SK-N-SH (cell line): Measurements from ENCODE around the gene FAM234A. TPM values are rescaled to one million over a fixed set of nuclear protein-coding genes. Genes with fewer than 3 reads are reported as not detected.
A peak's percentile ranks its signal among the peaks of the same experiment; 100 is the strongest.

Experiments
- CTCF ChIA-PET: fragments of 300-600, 350-600 bp; formaldehyde crosslinking; extraction: SDS; loops from one replicate; lab custom pipeline; 2021; lab: Yijun Ruan, JAX
- POLR2A ChIA-PET: fragments of 350-600 bp; sonication (Branson Sonifier 250); formaldehyde crosslinking; extraction: SDS; loops from one replicate; lab custom pipeline; 2020; ENCODE audit warnings: antibody characterized with exemption, inconsistent platforms; lab: Yijun Ruan, JAX
- DNase-seq: peaks from one replicate; pipeline ENCODE4 v3.0.0; 2012
- H2AFZ ChIP-seq: fragments of 200-600 bp; sonication (generic); 2 replicates; pipeline ENCODE4 v1.8.1; 2016; ENCODE audit warnings: antibody characterized with exemption, mild to moderate bottlenecking, low read depth
- H3F3A ChIP-seq: fragments of 200-600 bp; sonication (generic); replicated peaks from 2 replicates; pipeline ENCODE3; 2016; ENCODE audit warnings: antibody characterized with exemption, mild to moderate bottlenecking; ENCODE audit not compliant: insufficient read depth
- H3K27ac ChIP-seq, 2 experiments: fragments of 200-500 bp in 1 of 2; fragments of 200-600 bp in 1 of 2; sonication (Bioruptor generic) in 1 of 2; sonication (generic), shearing (Covaris generic) in 1 of 2; 2 replicates each; pipeline versions ENCODE4 v1.5.1 to v1.6.1; 2014 to 2016; ENCODE audit warnings: low read depth in 2 of 2, inconsistent platforms in 1 of 2, low read length in 1 of 2, mild to moderate bottlenecking in 1 of 2, mixed read lengths in 1 of 2
- H3K27me3 ChIP-seq: fragments of 200-600 bp; sonication (generic), shearing (Covaris generic); 2 replicates; pipeline ENCODE4 v1.6.1; 2016; ENCODE audit warnings: mixed run types; ENCODE audit not compliant: insufficient read depth
- H3K36me3 ChIP-seq, 2 experiments: fragments of 200-500 bp in 1 of 2; fragments of 200-600 bp in 1 of 2; sonication (Bioruptor generic) in 1 of 2; sonication (generic) in 1 of 2; replicated peaks in 1 of 2; 2 replicates each; pipeline versions ENCODE3 to v1.5.1; 2014 to 2016; ENCODE audit warnings: low read length in 1 of 2, mild to moderate bottlenecking in 1 of 2; ENCODE audit not compliant: insufficient read depth in 2 of 2, control insufficient read depth in 1 of 2
- H3K4me1 ChIP-seq, 2 experiments: fragments of 200-500 bp in 1 of 2; fragments of 200-600 bp in 1 of 2; sonication (Bioruptor generic) in 1 of 2; sonication (generic), shearing (Covaris generic) in 1 of 2; 2 replicates each; pipeline versions ENCODE4 v1.5.1 to v1.6.1; 2014 to 2016; ENCODE audit warnings: low read depth in 1 of 2, low read length in 1 of 2, mixed run types in 1 of 2; ENCODE audit not compliant: insufficient read depth in 2 of 2, control insufficient read depth in 1 of 2
- H3K4me2 ChIP-seq: fragments of 200-600 bp; sonication (generic), shearing (Covaris generic); 2 replicates; pipeline ENCODE4 v1.6.1; 2017; ENCODE audit warnings: mixed run types
- H3K4me3 ChIP-seq, 2 experiments: fragments of 200-500 bp in 1 of 2; fragments of 200-600 bp in 1 of 2; sonication (Bioruptor generic) in 1 of 2; sonication (generic), shearing (Covaris generic) in 1 of 2; 2 replicates each; pipeline versions ENCODE4 v1.5.1 to v1.8.1; 2014 to 2016; ENCODE audit warnings: low read depth in 2 of 2, inconsistent platforms in 1 of 2, low read length in 1 of 2, mild to moderate bottlenecking in 1 of 2, mixed read lengths in 1 of 2, moderate library complexity in 1 of 2
- H3K79me2 ChIP-seq: fragments of 200-600 bp; sonication (generic); 2 replicates; pipeline ENCODE4 v1.8.1; 2017; ENCODE audit warnings: mild to moderate bottlenecking; ENCODE audit not compliant: insufficient read depth
- H3K9ac ChIP-seq: fragments of 200-600 bp; sonication (generic); 2 replicates; pipeline ENCODE4 v1.6.1; 2017; ENCODE audit warnings: mixed run types
- H3K9me2 ChIP-seq: fragments of 200-600 bp; sonication (generic); 2 replicates; pipeline ENCODE4 v1.6.1; 2017; ENCODE audit warnings: mixed run types
- H3K9me3 ChIP-seq: fragments of 200-600 bp; sonication (generic); 2 replicates; pipeline ENCODE4 v1.6.1; 2017; ENCODE audit warnings: mixed run types, mild to moderate bottlenecking, moderate library complexity
- H4K20me1 ChIP-seq: fragments of 200-600 bp; sonication (generic); 2 replicates; pipeline ENCODE4 v1.6.1; 2017; ENCODE audit warnings: mild to moderate bottlenecking, mixed run types; ENCODE audit not compliant: insufficient read depth
- ELF1 ChIP-seq: IDR thresholded peaks from 2 replicates; pipeline ENCODE4 v1.4.0; 2012
- EP300 ChIP-seq, 2 experiments: IDR thresholded peaks; 2 replicates each; pipeline versions ENCODE4 v1.4.0 to v1.6.1; 2012; ENCODE audit warnings: borderline replicate concordance in 1 of 2, low read depth in 1 of 2, low read length in 1 of 2
- GATA2 ChIP-seq: sonication (generic); formaldehyde crosslinking; IDR thresholded peaks from 2 replicates; pipeline ENCODE4 v1.5.0; 2020; ENCODE audit warnings: mild to moderate bottlenecking, missing genetic modification reagents
- MEF2A ChIP-seq: IDR thresholded peaks from 2 replicates; pipeline ENCODE4 v1.4.0; 2012; ENCODE audit warnings: low read depth, borderline replicate concordance
- NFIC ChIP-seq: IDR thresholded peaks from 2 replicates; pipeline ENCODE4 v1.4.0; 2012; ENCODE audit warnings: borderline replicate concordance
- RAD21 ChIP-seq: IDR thresholded peaks from 2 replicates; pipeline ENCODE4 v1.6.1; 2012; ENCODE audit warnings: mild to moderate bottlenecking, low read length
- RFX5 ChIP-seq: IDR thresholded peaks from 2 replicates; pipeline ENCODE4 v1.6.1; 2012; ENCODE audit warnings: mild to moderate bottlenecking, improper control_type of control experiment, low read length
- RXRA ChIP-seq: IDR thresholded peaks from 2 replicates; pipeline ENCODE4 v1.4.0; 2012; ENCODE audit warnings: low read depth, mild to moderate bottlenecking, borderline replicate concordance
- SIN3A ChIP-seq: IDR thresholded peaks from 2 replicates; pipeline ENCODE4 v1.6.1; 2012; ENCODE audit warnings: low read depth, mild to moderate bottlenecking, low read length, moderate library complexity, borderline replicate concordance
- SMC3 ChIP-seq: IDR thresholded peaks from 2 replicates; pipeline ENCODE4 v1.6.1; 2012; ENCODE audit warnings: low read depth, low read length, improper control_type of control experiment
- TCF12 ChIP-seq: IDR thresholded peaks from 2 replicates; pipeline ENCODE4 v1.4.0; 2012
- TEAD4 ChIP-seq: IDR thresholded peaks from 2 replicates; pipeline ENCODE4 v1.4.0; 2012; ENCODE audit warnings: mild to moderate bottlenecking, borderline replicate concordance; ENCODE audit not compliant: insufficient read depth
- YY1 ChIP-seq: IDR thresholded peaks from 2 replicates; pipeline ENCODE4 v1.4.0; 2012; ENCODE audit warnings: low read depth, mild to moderate bottlenecking
- WGBS: methylation state at CpG from one replicate; pipeline ENCODE4 v1.1.6; 2017; ENCODE audit warnings: low lambda C conversion rate; 5-methylcytosine and 5-hydroxymethylcytosine counted together
- polyA plus RNA-seq, 3 experiments: library from polyadenylated mRNA; depleted of rRNA; stranded (reverse); fragments of >200 nt; gene quantifications; 2 replicates each; pipeline ENCODE4 v1.2.3, GENCODE V29; 2012
- TF ChIP-seq, protein P1 (sequence below): IDR thresholded peaks from 2 replicates; pipeline ENCODE4 v1.6.1; 2012; ENCODE audit warnings: mild to moderate bottlenecking, low read depth, low read length, moderate library complexity
- TF ChIP-seq, protein P2 (sequence below): IDR thresholded peaks from 2 replicates; pipeline ENCODE4 v1.4.0; 2012; ENCODE audit warnings: low read depth
- TF ChIP-seq, protein P3 (sequence below): IDR thresholded peaks from 2 replicates; pipeline ENCODE4; 2012

FAM234A gene
- polyA plus RNA-seq, 1 of the 3 experiments (the other 2 are of a cell fraction), result 126 TPM

DNA sequence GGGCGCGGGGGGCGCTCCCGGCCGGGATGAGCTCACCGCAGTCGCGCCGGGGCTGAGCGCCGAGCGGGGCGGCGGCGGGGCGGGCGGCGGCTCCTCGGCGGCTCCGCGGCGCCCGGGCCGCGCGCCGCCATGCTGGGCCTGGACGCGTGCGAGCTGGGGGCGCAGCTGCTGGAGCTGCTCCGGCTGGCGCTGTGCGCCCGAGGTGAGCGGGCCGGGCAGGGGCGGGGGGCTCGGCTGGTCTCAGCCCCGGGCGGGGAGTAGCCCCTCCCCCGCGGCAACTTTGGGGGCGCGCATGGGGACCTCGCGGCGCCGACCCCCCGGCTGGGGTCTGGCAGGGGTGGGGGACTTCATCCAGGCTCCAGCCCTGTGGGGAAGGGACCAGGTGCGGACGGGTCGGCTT, 45.9 kb downstream of the FAM234A start, which contains the start of gene ARHGDIG:
Gene ARHGDIG, plus strand, starts transcription at position 40 of the 400 bp plus-strand sequence. Its CDS starts 90 bp downstream, at position 130.
- TF ChIP-seq NFIC (no peak), SIN3A (no peak), TCF12 (no peak), RXRA (no peak), TEAD4 (no peak), ELF1 (no peak), EP300 (IDR thresholded peaks at IDR 0.05; ENCODE audit: borderline replicate concordance in 1 of 2, low read depth in 1 of 2, low read length in 1 of 2) (no peak), YY1 (no peak), MEF2A (no peak), GATA2 (CRISPR knock-in tag) (no peak), RAD21 (no peak), RFX5 (no peak), SMC3 (no peak)
- TF ChIP-seq, protein P1, sequence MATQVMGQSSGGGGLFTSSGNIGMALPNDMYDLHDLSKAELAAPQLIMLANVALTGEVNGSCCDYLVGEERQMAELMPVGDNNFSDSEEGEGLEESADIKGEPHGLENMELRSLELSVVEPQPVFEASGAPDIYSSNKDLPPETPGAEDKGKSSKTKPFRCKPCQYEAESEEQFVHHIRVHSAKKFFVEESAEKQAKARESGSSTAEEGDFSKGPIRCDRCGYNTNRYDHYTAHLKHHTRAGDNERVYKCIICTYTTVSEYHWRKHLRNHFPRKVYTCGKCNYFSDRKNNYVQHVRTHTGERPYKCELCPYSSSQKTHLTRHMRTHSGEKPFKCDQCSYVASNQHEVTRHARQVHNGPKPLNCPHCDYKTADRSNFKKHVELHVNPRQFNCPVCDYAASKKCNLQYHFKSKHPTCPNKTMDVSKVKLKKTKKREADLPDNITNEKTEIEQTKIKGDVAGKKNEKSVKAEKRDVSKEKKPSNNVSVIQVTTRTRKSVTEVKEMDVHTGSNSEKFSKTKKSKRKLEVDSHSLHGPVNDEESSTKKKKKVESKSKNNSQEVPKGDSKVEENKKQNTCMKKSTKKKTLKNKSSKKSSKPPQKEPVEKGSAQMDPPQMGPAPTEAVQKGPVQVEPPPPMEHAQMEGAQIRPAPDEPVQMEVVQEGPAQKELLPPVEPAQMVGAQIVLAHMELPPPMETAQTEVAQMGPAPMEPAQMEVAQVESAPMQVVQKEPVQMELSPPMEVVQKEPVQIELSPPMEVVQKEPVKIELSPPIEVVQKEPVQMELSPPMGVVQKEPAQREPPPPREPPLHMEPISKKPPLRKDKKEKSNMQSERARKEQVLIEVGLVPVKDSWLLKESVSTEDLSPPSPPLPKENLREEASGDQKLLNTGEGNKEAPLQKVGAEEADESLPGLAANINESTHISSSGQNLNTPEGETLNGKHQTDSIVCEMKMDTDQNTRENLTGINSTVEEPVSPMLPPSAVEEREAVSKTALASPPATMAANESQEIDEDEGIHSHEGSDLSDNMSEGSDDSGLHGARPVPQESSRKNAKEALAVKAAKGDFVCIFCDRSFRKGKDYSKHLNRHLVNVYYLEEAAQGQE, result no peak
- TF ChIP-seq, protein P2, sequence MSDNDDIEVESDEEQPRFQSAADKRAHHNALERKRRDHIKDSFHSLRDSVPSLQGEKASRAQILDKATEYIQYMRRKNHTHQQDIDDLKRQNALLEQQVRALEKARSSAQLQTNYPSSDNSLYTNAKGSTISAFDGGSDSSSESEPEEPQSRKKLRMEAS, result no peak
- TF ChIP-seq, protein P3, sequence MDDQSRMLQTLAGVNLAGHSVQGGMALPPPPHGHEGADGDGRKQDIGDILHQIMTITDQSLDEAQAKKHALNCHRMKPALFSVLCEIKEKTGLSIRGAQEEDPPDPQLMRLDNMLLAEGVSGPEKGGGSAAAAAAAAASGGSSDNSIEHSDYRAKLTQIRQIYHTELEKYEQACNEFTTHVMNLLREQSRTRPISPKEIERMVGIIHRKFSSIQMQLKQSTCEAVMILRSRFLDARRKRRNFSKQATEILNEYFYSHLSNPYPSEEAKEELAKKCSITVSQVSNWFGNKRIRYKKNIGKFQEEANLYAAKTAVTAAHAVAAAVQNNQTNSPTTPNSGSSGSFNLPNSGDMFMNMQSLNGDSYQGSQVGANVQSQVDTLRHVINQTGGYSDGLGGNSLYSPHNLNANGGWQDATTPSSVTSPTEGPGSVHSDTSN, result no peak
- no CpG with 5 or more reads among the region's 54 CpGs for WGBS
- peak within 1 kb of the TSS; percentile 78; the same call in 1 of the 2 replicates for H2AFZ ChIP-seq
- peak within 1 kb of the TSS; percentile 56 for H3K9ac ChIP-seq
- no peaks in the 10 kb centered on the region for H3K36me3 ChIP-seq
- H3K4me3 ChIP-seq, result peak within 1 kb of the TSS; percentile 50 to 61
- H3K4me2 ChIP-seq, result peak within 1 kb of the TSS; percentile 82
- POLR2A ChIA-PET, result interaction anchor here (0.5 kb wide), 1 partner anchor 12 kb away, joined by 3 read pairs; no protein-coding TSS in a partner anchor
- no peaks in the 10 kb centered on the region for H3K27me3 ChIP-seq
- no peaks in the 10 kb centered on the region for H3K79me2 ChIP-seq
- H3K4me1 ChIP-seq, result peaks cover 0 to 7% of the 10 kb centered on the region in 2 experiments; a peak in 1 of 4 replicates
- DNase-seq, result peak; percentile 86
- no peaks in the 10 kb centered on the region for H3K9me3 ChIP-seq
- no peak within 1 kb of the TSS for H3K27ac ChIP-seq
- CTCF ChIA-PET, result interaction anchor here (0.7 to 1.5 kb wide), 3 partner anchors 45 to 100 kb away, joined by 3 to 5 read pairs (median 4); partner anchors contain the start of gene HBQ1
- H3K9me2 ChIP-seq, result no peaks in the 10 kb centered on the region
- no peaks in the 10 kb centered on the region for H4K20me1 ChIP-seq
- peaks cover 3% of the 10 kb centered on the region for H3F3A ChIP-seq
